Mesenchymal stem cell (in vitro differentiated cells and primary cell): Measurements from ENCODE around the gene CLIP1.
"Not testable (repeated sequence)": the region's sequence is repeated elsewhere in the genome, so short reads cannot be mapped to it uniquely, and the experiment has no call there.

Source experiments
- DNase-seq: peaks from one replicate; pipeline ENCODE4 v3.0.0-alpha.2; 2013
- H2AFZ ChIP-seq: one replicate; pipeline ENCODE4 v1.6.1; 2013; ENCODE audit warnings: low read depth, mild to moderate bottlenecking, control low read depth, inconsistent platforms, low read length, moderate library complexity
- H2AK5ac ChIP-seq: 2 replicates; pipeline ENCODE4 v1.6.1; 2013; ENCODE audit warnings: low read length, moderate library complexity, mild to moderate bottlenecking, inconsistent platforms; ENCODE audit not compliant: severe bottlenecking
- H2BK120ac ChIP-seq: one replicate; pipeline ENCODE4 v1.6.1; 2013; ENCODE audit warnings: low read depth, mild to moderate bottlenecking, inconsistent platforms, low read length, moderate library complexity
- H2BK12ac ChIP-seq, 2 experiments: one replicate each; pipeline ENCODE4 v1.6.1; 2013; ENCODE audit warnings: inconsistent platforms in 2 of 2, low read length in 2 of 2, mild to moderate bottlenecking in 2 of 2, moderate library complexity in 2 of 2, control low read depth in 1 of 2
- H2BK15ac ChIP-seq: one replicate; pipeline ENCODE4 v1.6.1; 2013; ENCODE audit warnings: mild to moderate bottlenecking, low read depth, inconsistent platforms; ENCODE audit not compliant: poor library complexity, severe bottlenecking
- H2BK5ac ChIP-seq: 2 replicates; pipeline ENCODE4 v1.6.1; 2013; ENCODE audit warnings: low read depth, mild to moderate bottlenecking, low read length, control low read depth, inconsistent platforms; ENCODE audit not compliant: poor library complexity, severe bottlenecking
- H3K14ac ChIP-seq, 2 experiments: one replicate each; pipeline ENCODE4 v1.6.1; 2013; ENCODE audit warnings: inconsistent platforms in 2 of 2, low read length in 2 of 2, control low read depth in 1 of 2, mild to moderate bottlenecking in 1 of 2, moderate library complexity in 1 of 2
- H3K18ac ChIP-seq, 2 experiments: one replicate each; pipeline ENCODE4 v1.6.1; 2013; ENCODE audit warnings: inconsistent platforms in 2 of 2, low read length in 2 of 2, control low read depth in 1 of 2, low read depth in 1 of 2, mild to moderate bottlenecking in 1 of 2
- H3K23ac ChIP-seq, 2 experiments: one replicate each; pipeline ENCODE4 v1.6.1; 2013; ENCODE audit warnings: inconsistent platforms in 2 of 2, low read length in 2 of 2, mild to moderate bottlenecking in 2 of 2, moderate library complexity in 2 of 2, control low read depth in 1 of 2
- H3K27ac ChIP-seq: 2 replicates; pipeline ENCODE4 v1.5.1; 2013; ENCODE audit warnings: mild to moderate bottlenecking, moderate library complexity, low read length, control low read depth, inconsistent platforms; ENCODE audit not compliant: poor library complexity, severe bottlenecking
- H3K27me3 ChIP-seq, 2 experiments: 2 replicates each; pipeline versions ENCODE4 v1.6.1 to v1.7.0; 2013; ENCODE audit warnings: low read length in 2 of 2, mild to moderate bottlenecking in 2 of 2, moderate library complexity in 2 of 2, control low read depth in 1 of 2, inconsistent platforms in 1 of 2; ENCODE audit not compliant: control insufficient read depth in 1 of 2, insufficient read depth in 1 of 2
- H3K36me3 ChIP-seq, 2 experiments: 2 replicates each; pipeline versions ENCODE4 v1.6.1 to v1.7.0; 2013; ENCODE audit warnings: low read length in 2 of 2, control low read depth in 1 of 2, inconsistent platforms in 1 of 2, low read depth in 1 of 2, mild to moderate bottlenecking in 1 of 2; ENCODE audit not compliant: insufficient read depth in 2 of 2, control insufficient read depth in 1 of 2
- H3K4ac ChIP-seq, 2 experiments: one replicate each; pipeline ENCODE4 v1.6.1; 2013; ENCODE audit warnings: inconsistent platforms in 2 of 2, low read length in 2 of 2, mild to moderate bottlenecking in 2 of 2, moderate library complexity in 2 of 2, control low read depth in 1 of 2, low read depth in 1 of 2
- H3K4me1 ChIP-seq: 2 replicates; pipeline ENCODE4 v1.6.1; 2013; ENCODE audit warnings: low read depth, low read length, control low read depth; ENCODE audit not compliant: control insufficient read depth, insufficient read depth
- H3K4me2 ChIP-seq: 2 replicates; pipeline ENCODE4 v1.6.1; 2013; ENCODE audit warnings: low read length, mild to moderate bottlenecking, inconsistent platforms; ENCODE audit not compliant: poor library complexity, severe bottlenecking
- H3K4me3 ChIP-seq, 2 experiments: 2 replicates each; pipeline versions ENCODE4 v1.5.1 to v1.7.0; 2013; ENCODE audit warnings: low read length in 2 of 2, mild to moderate bottlenecking in 2 of 2, control low read depth in 1 of 2, low read depth in 1 of 2; ENCODE audit not compliant: insufficient read depth in 1 of 2
- H3K79me1 ChIP-seq: replicated peaks from 2 replicates; pipeline ENCODE4 v1.6.1; 2013; ENCODE audit warnings: mild to moderate bottlenecking, control low read depth, low read length, inconsistent platforms; ENCODE audit not compliant: poor library complexity, severe bottlenecking
- H3K9ac ChIP-seq: 2 replicates; pipeline ENCODE4 v1.7.0; 2013; ENCODE audit warnings: mild to moderate bottlenecking, low read length, moderate library complexity
- H3K9me3 ChIP-seq: 2 replicates; pipeline ENCODE4 v1.7.0; 2013; ENCODE audit warnings: mild to moderate bottlenecking, low read length; ENCODE audit not compliant: control insufficient read depth
- H4K8ac ChIP-seq: one replicate; pipeline ENCODE4 v1.6.1; 2013; ENCODE audit warnings: inconsistent platforms, mild to moderate bottlenecking, low read length, moderate library complexity
- H4K91ac ChIP-seq: one replicate; pipeline ENCODE4 v1.6.1; 2013; ENCODE audit warnings: mild to moderate bottlenecking, low read length, inconsistent platforms
- WGBS: methylation state at CpG from one replicate; pipeline ENCODE4 v1.1.7; 2013; ENCODE audit warnings: mixed read lengths; 5-methylcytosine and 5-hydroxymethylcytosine counted together

CLIP1 gene

DNA sequence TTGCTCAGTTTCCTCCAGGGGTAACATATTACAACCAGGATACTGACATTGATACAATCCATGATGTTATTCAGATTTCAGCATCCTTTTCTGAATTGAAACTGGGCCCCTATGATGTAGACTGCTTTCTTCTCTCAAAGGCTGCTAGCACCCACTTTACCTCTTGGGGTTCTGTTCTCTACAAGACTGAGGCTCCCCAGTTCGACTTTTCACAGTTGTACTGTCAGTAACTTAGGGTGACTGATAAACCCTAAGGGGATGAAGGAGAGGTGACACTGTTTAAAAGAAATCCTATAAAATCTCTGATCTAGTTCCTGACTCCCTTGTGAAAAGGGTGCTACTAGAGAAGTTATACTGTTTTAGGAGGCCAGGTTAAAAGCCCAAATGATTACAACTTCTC is 157.0 kb downstream of the CLIP1 start:
- Histone ChIP-seq H4K91ac (no peak overlapping the region), H3K36me3 (peaks cover 12 to 39% of the 10 kb centered on the region in 2 experiments), H3K4me3 (peak overlapping the region; percentile 88 to 99), H2BK120ac (no peak overlapping the region), H3K9me3 (no peaks in the 10 kb centered on the region), H3K79me1 (peaks cover 16% of the 10 kb centered on the region), H3K27me3 (no peaks in the 10 kb centered on the region), H3K4me2 (peak overlapping the region; percentile 84), H2BK12ac (no peak overlapping the region), H3K27ac (peak overlapping the region; percentile 93), H2BK5ac (no peak overlapping the region), H4K8ac (peak overlapping the region; percentile 100), H2BK15ac (no peak overlapping the region), H3K9ac (peak overlapping the region; percentile 98), H3K18ac (no peak overlapping the region), H2AK5ac (no peak overlapping the region), H3K4me1 (peaks cover 1% of the 10 kb centered on the region), H3K14ac (no peak overlapping the region), H3K23ac (peak overlapping the region in 1 of 2 experiments; percentile 85), H2AFZ (peak overlapping the region; percentile 79), H3K4ac (peak overlapping the region in 1 of 2 experiments; percentile 95)
- no peak for DNase-seq
- WGBS = 86% methylated on average over 1 of the region's 1 CpG

DNA sequence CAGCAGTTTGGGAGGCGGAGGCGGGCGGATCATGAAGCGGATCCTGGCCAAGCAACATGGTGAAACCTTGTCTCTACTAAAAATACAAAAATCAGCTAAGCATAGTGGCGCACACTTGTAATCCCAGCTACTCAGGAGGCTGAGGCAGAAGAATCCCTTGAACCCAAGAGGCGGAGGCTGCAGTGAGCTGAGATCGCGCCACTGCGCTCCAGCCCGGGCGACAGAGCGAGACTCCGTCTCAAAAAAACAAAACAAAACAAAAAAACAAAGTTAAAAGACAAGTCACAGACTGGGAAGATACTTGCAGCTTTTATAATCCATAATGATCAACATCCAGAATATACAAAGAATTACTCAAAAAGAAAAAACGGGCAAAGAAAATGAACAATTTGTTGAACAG is 161.7 kb downstream of the CLIP1 start:
- not testable (repeated sequence) for H3K4me2 ChIP-seq, H3K14ac ChIP-seq, H3K4ac ChIP-seq, H4K91ac ChIP-seq, H3K4me1 ChIP-seq, H3K9ac ChIP-seq, H3K4me3 ChIP-seq, H2BK12ac ChIP-seq, H3K23ac ChIP-seq, H3K27me3 ChIP-seq, H2BK15ac ChIP-seq, H3K9me3 ChIP-seq, H2BK5ac ChIP-seq, H3K27ac ChIP-seq, H2BK120ac ChIP-seq, H2AK5ac ChIP-seq, DNase-seq, H2AFZ ChIP-seq, H4K8ac ChIP-seq, H3K18ac ChIP-seq
- H3K36me3 ChIP-seq = peaks cover 25 to 74% of the 10 kb centered on the region in 2 experiments
- peaks cover 26% of the 10 kb centered on the region for H3K79me1 ChIP-seq
- WGBS = 99% methylated on average over 12 of the region's 14 CpGs

DNA sequence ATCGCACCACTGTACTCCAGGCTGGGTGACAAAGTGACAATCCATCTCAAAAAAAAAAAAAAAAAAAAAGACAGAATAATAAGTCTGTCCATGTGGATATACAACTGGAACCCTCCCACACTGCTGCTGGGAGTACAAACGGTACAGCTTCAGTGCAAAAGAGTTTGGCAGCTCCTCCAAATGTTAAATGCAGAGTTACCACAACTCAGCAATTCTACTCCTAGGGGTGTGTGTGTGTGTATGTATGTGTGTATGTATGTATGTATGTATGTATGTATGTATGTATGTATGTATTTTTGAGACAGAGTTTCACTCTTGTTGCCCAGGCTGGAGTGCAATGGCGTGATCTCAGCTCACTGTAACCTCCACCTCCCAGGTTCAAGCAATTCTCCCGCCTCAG is 163.5 kb downstream of the CLIP1 start:
- H3K36me3 ChIP-seq = peaks cover 33 to 80% of the 10 kb centered on the region in 2 experiments
- H2BK12ac ChIP-seq, H2BK120ac ChIP-seq, H2AK5ac ChIP-seq, H2AFZ ChIP-seq, H3K27ac ChIP-seq, H3K9me3 ChIP-seq, H3K4me3 ChIP-seq, H3K4ac ChIP-seq, H4K91ac ChIP-seq, H3K14ac ChIP-seq, DNase-seq, H3K4me1 ChIP-seq, H3K18ac ChIP-seq, H4K8ac ChIP-seq, H2BK15ac ChIP-seq, H3K4me2 ChIP-seq, H3K9ac ChIP-seq, H3K27me3 ChIP-seq, H3K23ac ChIP-seq, H2BK5ac ChIP-seq: not testable (repeated sequence)
- H3K79me1 ChIP-seq = peaks cover 28% of the 10 kb centered on the region
- 100% methylated on average over 2 of the region's 4 CpGs for WGBS

DNA sequence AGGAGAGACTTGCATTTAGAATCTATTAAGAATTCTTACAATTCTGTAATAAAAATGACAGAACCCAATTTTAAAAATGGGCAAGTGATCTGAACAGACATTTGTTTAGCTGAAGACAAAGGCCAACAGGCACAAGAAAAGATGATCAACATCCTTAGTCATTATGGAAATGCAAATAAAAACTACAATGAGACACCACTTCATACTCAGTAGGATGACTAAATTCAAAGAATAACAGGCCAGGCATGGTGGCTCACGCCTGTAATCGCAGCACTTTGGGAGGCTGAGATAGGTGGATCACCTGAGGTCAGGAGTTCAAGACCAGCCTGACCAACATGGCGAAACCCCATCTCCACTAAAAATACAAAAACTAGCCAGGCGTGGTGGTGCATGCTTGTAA is 164.0 kb downstream of the CLIP1 start:
- not testable (repeated sequence) for H3K9me3 ChIP-seq, H2BK12ac ChIP-seq, H4K8ac ChIP-seq, H3K18ac ChIP-seq, H2AK5ac ChIP-seq, H3K4me3 ChIP-seq, H2BK15ac ChIP-seq, H2BK120ac ChIP-seq, H3K14ac ChIP-seq, H3K9ac ChIP-seq, H3K4me2 ChIP-seq, H3K27me3 ChIP-seq, H4K91ac ChIP-seq, H3K4me1 ChIP-seq, H3K4ac ChIP-seq, H3K23ac ChIP-seq, H2BK5ac ChIP-seq, H2AFZ ChIP-seq, H3K27ac ChIP-seq, DNase-seq
- peaks cover 33 to 75% of the 10 kb centered on the region in 2 experiments for H3K36me3 ChIP-seq
- 96% methylated on average over 4 of the region's 4 CpGs for WGBS
- peaks cover 32% of the 10 kb centered on the region for H3K79me1 ChIP-seq
